ENCODE data around the gene PDE4B. TPM values are rescaled to one million over a fixed set of nuclear protein-coding genes. Genes with fewer than 3 reads are reported as not detected.
"Not testable (repeated sequence)": the region's sequence is repeated elsewhere in the genome, so short reads cannot be mapped to it uniquely, and the experiment has no call there.

PDE4B gene
- total and polyA plus RNA-seq, 9 donors = 14.7 to 25.6 (median 16.8) TPM

DNA sequence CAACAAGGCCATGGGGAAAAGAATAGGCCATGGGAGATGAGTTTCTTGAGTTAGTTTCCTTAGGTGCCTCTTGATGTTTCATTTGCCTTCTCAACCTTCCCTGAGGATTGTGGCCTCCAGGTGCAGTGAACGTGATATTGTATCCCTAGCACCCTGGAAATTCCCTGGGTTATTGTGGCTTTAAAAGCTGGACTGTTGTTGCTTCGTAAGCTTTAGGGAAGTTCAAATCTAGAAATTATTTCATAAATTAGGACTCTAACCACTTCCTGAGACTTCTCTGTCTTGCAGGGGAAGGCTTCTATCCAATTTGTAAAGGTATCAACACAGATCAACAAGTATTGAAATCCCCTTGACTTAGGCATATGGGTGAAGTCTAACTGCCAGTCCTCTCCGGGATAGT is 627.5 kb downstream of the PDE4B start:
- H3K27me3 ChIP-seq (ENCODE audit: control insufficient read depth, insufficient read depth, low read length); H3K4me3 ChIP-seq (ENCODE audit: low read length); H3K27ac ChIP-seq (ENCODE audit: low read length); H3K36me3 ChIP-seq (ENCODE audit: control insufficient read depth, insufficient read depth, low read length); H3K4me1 ChIP-seq (ENCODE audit: control insufficient read depth, insufficient read depth, low read length); DNase-seq: not testable (repeated sequence)
- peaks cover 14% of the 10 kb centered on the region for H3K9me3 ChIP-seq (replicated peaks; ENCODE audit: control insufficient read depth, low read depth, low read length)
- WGBS (ENCODE audit: insufficient coverage) = 100% methylated on average over 1 of the region's 3 CpGs

DNA sequence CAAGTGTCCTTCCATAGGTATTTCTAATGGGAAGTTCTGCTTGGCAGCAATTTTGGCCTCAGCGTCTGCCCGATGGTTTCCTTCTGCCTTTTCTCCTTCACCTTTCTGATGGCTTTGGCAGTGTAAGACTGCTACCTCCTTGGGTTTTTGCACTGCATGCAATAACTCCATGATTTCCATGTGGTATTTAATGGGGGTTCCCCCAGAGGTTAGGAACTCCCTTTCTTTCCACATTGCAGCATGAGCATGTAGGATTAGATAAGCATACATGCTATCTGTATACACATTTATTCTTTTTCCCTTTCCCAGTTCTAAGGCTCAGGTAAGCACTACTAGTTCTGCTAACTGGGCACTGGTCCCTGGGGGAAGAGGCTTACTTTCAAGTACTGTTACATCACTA is 628.2 kb downstream of the PDE4B start:
- H3K36me3 ChIP-seq (ENCODE audit: control insufficient read depth, insufficient read depth, low read length); H3K27ac ChIP-seq (ENCODE audit: low read length); DNase-seq; H3K4me3 ChIP-seq (ENCODE audit: low read length); H3K27me3 ChIP-seq (ENCODE audit: control insufficient read depth, insufficient read depth, low read length); H3K4me1 ChIP-seq (ENCODE audit: control insufficient read depth, insufficient read depth, low read length): not testable (repeated sequence)
- peaks cover 14% of the 10 kb centered on the region for H3K9me3 ChIP-seq (replicated peaks; ENCODE audit: control insufficient read depth, low read depth, low read length)
- no CpG with 5 or more reads among the region's 2 CpGs for WGBS (ENCODE audit: insufficient coverage)

DNA sequence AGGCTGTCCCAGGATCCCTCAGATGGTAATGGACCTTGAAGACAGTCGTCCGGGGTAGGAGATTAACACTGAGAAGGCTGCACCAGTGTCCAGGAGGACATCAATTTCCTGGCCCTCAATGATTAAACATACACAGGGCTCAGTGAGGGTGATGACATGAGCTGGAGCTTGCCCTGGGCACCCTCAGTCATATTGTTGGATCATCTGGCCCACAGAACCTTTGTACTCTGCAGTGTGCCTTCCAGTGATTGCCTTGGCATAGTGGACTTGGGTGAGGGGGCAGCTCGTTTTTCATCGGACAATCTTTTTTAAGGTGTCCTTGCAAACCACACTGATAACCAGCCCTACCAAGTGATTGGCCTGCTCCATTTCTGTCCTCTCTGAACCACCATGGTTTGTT is 630.1 kb downstream of the PDE4B start:
- 90% methylated on average over 2 of the region's 4 CpGs for WGBS (ENCODE audit: insufficient coverage)
- H3K27me3 ChIP-seq (ENCODE audit: control insufficient read depth, insufficient read depth, low read length) = no peaks in the 10 kb centered on the region
- no peak overlapping the region for H3K27ac ChIP-seq (ENCODE audit: low read length)
- no peaks in the 10 kb centered on the region for H3K36me3 ChIP-seq (ENCODE audit: control insufficient read depth, insufficient read depth, low read length)
- no peaks in the 10 kb centered on the region for H3K4me1 ChIP-seq (ENCODE audit: control insufficient read depth, insufficient read depth, low read length)
- H3K9me3 ChIP-seq (replicated peaks; ENCODE audit: control insufficient read depth, low read depth, low read length) = peaks cover 13% of the 10 kb centered on the region
- H3K4me3 ChIP-seq (ENCODE audit: low read length) = no peak overlapping the region
- no peak for DNase-seq

Data from muscle of leg (tissue), 11 donors.